Loucy (cell line): Measurements from ENCODE around the gene PCSK2.

Experiments
- H2AFZ ChIP-seq: fragments of 200-600 bp; sonication (generic); 2 replicates; pipeline ENCODE4 v1.6.0; 2016; ENCODE audit warnings: antibody characterized with exemption, mild to moderate bottlenecking, low read length, moderate library complexity
- H3F3A ChIP-seq: fragments of 200-600 bp; 2 replicates; pipeline ENCODE4 v1.6.0; 2016; ENCODE audit warnings: antibody characterized with exemption, low read depth, mild to moderate bottlenecking
- H3K27me3 ChIP-seq: fragments of 200-600 bp; sonication (generic); 2 replicates; pipeline ENCODE4 v1.6.1; 2014; ENCODE audit warnings: low read length, mild to moderate bottlenecking; ENCODE audit not compliant: insufficient read depth, poor library complexity, severe bottlenecking
- H3K36me3 ChIP-seq: fragments of 200-600 bp; sonication (generic); 2 replicates; pipeline ENCODE4 v1.6.1; 2016; ENCODE audit warnings: low read length; ENCODE audit not compliant: insufficient read depth
- H3K4me1 ChIP-seq: fragments of 200-600 bp; sonication (generic); 2 replicates; pipeline ENCODE4 v1.5.1; 2014; ENCODE audit warnings: low read length, mild to moderate bottlenecking; ENCODE audit not compliant: insufficient read depth, poor library complexity, severe bottlenecking
- H3K4me2 ChIP-seq: fragments of 200-600 bp; sonication (generic); 2 replicates; pipeline ENCODE4 v1.6.0; 2014; ENCODE audit warnings: antibody characterized with exemption, low read length, low read depth, mild to moderate bottlenecking; ENCODE audit not compliant: poor library complexity, severe bottlenecking
- H3K4me3 ChIP-seq: fragments of 200-600 bp; sonication (generic); 2 replicates; pipeline ENCODE4 v1.5.1; 2014; ENCODE audit warnings: low read length, mild to moderate bottlenecking, mixed read lengths; ENCODE audit not compliant: poor library complexity, severe bottlenecking
- H3K79me2 ChIP-seq: fragments of 200-600 bp; sonication (generic); 2 replicates; pipeline ENCODE4 v1.6.1; 2014; ENCODE audit warnings: low read length; ENCODE audit not compliant: insufficient read depth
- H3K9ac ChIP-seq: fragments of 200-600 bp; sonication (generic); 2 replicates; pipeline ENCODE4 v1.6.0; 2014; ENCODE audit warnings: mild to moderate bottlenecking, low read depth, low read length, moderate library complexity; ENCODE audit not compliant: poor library complexity, severe bottlenecking
- H3K9me2 ChIP-seq: fragments of 200-600 bp; sonication (generic); replicated peaks from 2 replicates; pipeline ENCODE4 v1.6.1; 2016; ENCODE audit warnings: low read depth, low read length, mixed read lengths
- H3K9me3 ChIP-seq: fragments of 200-600 bp; sonication (generic); 2 replicates; pipeline ENCODE4 v1.6.1; 2014; ENCODE audit warnings: mild to moderate bottlenecking, antibody characterized with exemption, low read length, low read depth; ENCODE audit not compliant: insufficient read depth
- H4K20me1 ChIP-seq: fragments of 200-600 bp; sonication (generic); 2 replicates; pipeline ENCODE4 v1.6.0; 2014; ENCODE audit warnings: antibody characterized with exemption, low read length, mild to moderate bottlenecking; ENCODE audit not compliant: insufficient read depth, poor library complexity, severe bottlenecking
- CTCF ChIP-seq: fragments of 200-600 bp; sonication (generic); conservative IDR thresholded peaks from 2 replicates; pipeline ENCODE4 v1.5.1; 2014; ENCODE audit warnings: mild to moderate bottlenecking, antibody characterized with exemption, low read length
- EZH2phosphoT487 ChIP-seq: fragments of 200-600 bp; IDR thresholded peaks from 2 replicates; pipeline ENCODE4 v1.6.1; 2018; ENCODE audit warnings: antibody characterized with exemption, mild to moderate bottlenecking, moderate library complexity, borderline replicate concordance

Gene PCSK2

GRCh38 chr20:17465236-17465635, 238.4 kb downstream of the PCSK2 start:
- H3F3A ChIP-seq: no peaks in the 10 kb centered on the region
- no peaks in the 10 kb centered on the region for H4K20me1 ChIP-seq
- no peak overlapping the region for H3K4me2 ChIP-seq
- no peaks in the 10 kb centered on the region for H3K9me2 ChIP-seq
- H3K79me2 ChIP-seq: no peaks in the 10 kb centered on the region
- TF ChIP-seq EZH2phosphoT487 (no peak), CTCF (no peak)
- H3K9ac ChIP-seq: no peak overlapping the region
- no peak overlapping the region for H3K4me3 ChIP-seq
- H3K9me3 ChIP-seq: no peaks in the 10 kb centered on the region
- no peak overlapping the region for H2AFZ ChIP-seq
- no peaks in the 10 kb centered on the region for H3K36me3 ChIP-seq
- no peaks in the 10 kb centered on the region for H3K27me3 ChIP-seq
- no peaks in the 10 kb centered on the region for H3K4me1 ChIP-seq

GRCh38 chr20:17466641-17467040, 239.8 kb downstream of the PCSK2 start:
- Histone ChIP-seq H4K20me1 (no peaks in the 10 kb centered on the region), H3K9me2 (no peaks in the 10 kb centered on the region), H3K36me3 (no peaks in the 10 kb centered on the region), H3K4me1 (no peaks in the 10 kb centered on the region), H3K9me3 (no peaks in the 10 kb centered on the region), H2AFZ (no peak overlapping the region), H3K9ac (no peak overlapping the region), H3K79me2 (no peaks in the 10 kb centered on the region), H3K4me3 (no peak overlapping the region), H3F3A (no peaks in the 10 kb centered on the region), H3K27me3 (no peaks in the 10 kb centered on the region), H3K4me2 (no peak overlapping the region)
- TF ChIP-seq CTCF (no peak), EZH2phosphoT487 (no peak)

- TF ChIP-seq EZH2phosphoT487 (no peak), CTCF (no peak)
- Histone ChIP-seq H3K27me3 (no peaks in the 10 kb centered on the region), H3K4me2 (no peak overlapping the region)
Observed at GRCh38 chr20:17467120-17467655, 240.3 kb downstream of the PCSK2 start.

More at GRCh38 chr20:17467120-17467655, 240.3 kb downstream of the PCSK2 start:
- H3K36me3 ChIP-seq: no peaks in the 10 kb centered on the region
- H3F3A ChIP-seq: no peaks in the 10 kb centered on the region
- H2AFZ ChIP-seq: no peak overlapping the region
- no peaks in the 10 kb centered on the region for H3K79me2 ChIP-seq
- H3K9me3 ChIP-seq: no peaks in the 10 kb centered on the region
- no peaks in the 10 kb centered on the region for H4K20me1 ChIP-seq
- H3K4me3 ChIP-seq: no peak overlapping the region
- no peaks in the 10 kb centered on the region for H3K9me2 ChIP-seq
- no peak overlapping the region for H3K9ac ChIP-seq
- no peaks in the 10 kb centered on the region for H3K4me1 ChIP-seq
